Measurements from ENCODE around the gene SPEM1. TPM values are rescaled to one million over a fixed set of nuclear protein-coding genes. Genes with fewer than 3 reads are reported as not detected.

SPEM1 gene
- total RNA-seq = not detected in 2 replicates

GRCh38 chr17:7419819-7420610, at the start of gene SPEM1:
SPEM1 (plus strand) TSS chr17:7420324; CDS start chr17:7420385, 61 bp downstream.
- DNase-seq (ENCODE audit: extremely low read depth, low read depth, low spot score) = no peak

- no peak for DNase-seq (ENCODE audit: extremely low read depth, low read depth, low spot score)
Measured at GRCh38 chr17:7370853-7371252, 49.3 kb upstream of the SPEM1 start.

DNA sequence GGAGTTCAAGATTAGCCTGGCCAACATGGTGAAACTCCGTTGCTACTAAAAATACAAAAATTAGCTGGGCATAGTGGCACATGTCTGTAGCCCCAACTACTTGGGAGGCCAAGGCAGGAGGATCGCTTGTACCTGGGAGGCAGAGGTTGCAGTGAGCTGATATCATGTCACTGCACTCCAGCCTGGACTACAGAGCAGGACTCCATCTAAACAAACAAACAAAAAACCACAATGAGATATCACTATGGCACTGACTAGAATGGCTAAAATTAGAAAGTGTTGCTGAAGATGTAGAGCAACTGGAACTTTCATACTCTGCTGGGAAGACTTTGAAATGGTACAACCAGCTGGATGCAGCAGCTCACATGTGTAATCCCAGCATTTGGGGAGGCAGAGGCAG, 45.8 kb upstream of the SPEM1 start:
- DNase-seq (ENCODE audit: extremely low read depth, low read depth, low spot score) = no peak

DNA sequence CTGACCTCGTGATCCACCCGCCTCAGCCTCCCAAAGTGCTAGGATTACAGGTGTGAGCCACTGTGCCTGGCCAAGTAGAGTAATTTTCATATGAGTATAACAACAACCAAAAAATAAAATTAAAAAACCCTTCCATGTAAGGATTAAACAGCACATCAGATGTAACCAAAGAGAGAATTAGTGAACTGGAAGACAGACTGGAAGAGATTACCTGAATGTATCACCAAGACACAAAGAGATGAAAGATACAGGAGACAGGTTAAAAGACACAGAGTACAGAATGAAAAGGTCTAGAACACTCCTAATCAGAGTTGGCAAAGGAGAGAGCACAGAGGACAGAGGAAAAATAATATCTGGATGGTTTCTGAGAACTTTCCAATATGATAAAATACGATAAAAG, 41.0 kb upstream of the SPEM1 start:
- DNase-seq (ENCODE audit: extremely low read depth, low read depth, low spot score) = no peak

DNA sequence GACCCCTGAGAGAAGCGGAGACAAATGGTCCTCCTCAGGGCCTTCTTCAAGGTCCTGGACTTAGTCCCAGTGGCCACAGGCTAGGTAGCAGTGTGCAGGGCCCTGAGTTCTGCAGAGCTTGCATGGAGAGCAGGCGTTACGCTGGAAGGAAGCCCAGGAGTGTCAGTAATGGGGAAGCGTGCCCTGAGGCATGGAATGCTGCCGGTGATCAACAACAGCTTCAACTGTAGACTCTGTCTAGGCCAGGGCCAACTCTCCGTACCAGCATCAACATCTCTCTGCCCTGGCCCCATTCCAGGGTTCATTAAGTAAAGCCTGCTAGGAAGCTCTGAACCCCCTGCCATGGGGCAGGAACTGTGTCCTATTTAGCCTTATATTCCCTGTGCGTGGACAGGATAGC, 39.8 kb upstream of the SPEM1 start:
- no peak for DNase-seq (ENCODE audit: extremely low read depth, low read depth, low spot score)

DNA sequence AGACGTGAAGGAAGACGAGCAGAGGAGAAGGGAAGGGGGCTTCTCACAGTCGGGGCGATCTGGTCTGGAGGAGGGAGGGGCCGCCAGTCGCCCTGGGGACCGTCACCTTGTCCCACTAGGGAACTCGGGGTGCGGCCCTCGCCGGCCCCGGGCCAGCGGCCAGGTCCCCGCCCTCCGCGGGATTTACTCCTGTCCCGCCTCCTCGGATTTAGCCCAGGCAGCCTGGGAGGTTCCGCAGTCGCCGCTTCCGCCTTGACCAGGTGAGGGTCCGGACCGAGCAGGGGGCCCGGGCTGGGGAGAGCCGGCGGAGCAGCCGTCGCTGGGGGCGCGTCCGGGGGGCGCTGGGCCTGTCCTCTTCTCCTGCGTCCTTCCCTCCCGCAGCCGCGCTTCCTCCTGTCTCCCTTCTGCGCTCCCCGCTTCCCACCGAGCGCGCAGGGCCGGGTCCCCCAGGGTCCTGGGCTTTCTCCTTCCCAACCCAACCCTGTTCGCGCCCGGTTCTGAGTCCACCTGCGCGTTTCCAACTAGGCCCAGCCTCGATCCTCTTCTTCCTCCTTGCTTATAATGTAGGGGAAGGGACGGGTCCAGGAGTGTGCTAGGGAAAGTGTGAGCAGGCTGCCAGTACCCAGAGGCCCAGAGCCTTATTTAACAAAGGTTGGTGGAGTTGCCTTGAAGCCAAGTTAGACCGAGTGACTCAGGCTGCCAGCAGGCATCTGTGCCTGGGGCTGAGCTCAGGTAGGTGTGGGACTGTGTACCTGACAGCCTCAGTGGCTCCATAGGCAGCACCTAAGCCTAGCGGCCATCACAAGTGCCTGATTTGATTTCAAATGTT, 39.1 kb upstream of the SPEM1 start, which contains the start of gene TNK1:
TSS of gene TNK1 (plus strand) at position 235 of the 829 bp plus-strand sequence. CDS start 1,838 bp downstream, outside the sequence.
- no peak for DNase-seq (ENCODE audit: extremely low read depth, low read depth, low spot score)

DNA sequence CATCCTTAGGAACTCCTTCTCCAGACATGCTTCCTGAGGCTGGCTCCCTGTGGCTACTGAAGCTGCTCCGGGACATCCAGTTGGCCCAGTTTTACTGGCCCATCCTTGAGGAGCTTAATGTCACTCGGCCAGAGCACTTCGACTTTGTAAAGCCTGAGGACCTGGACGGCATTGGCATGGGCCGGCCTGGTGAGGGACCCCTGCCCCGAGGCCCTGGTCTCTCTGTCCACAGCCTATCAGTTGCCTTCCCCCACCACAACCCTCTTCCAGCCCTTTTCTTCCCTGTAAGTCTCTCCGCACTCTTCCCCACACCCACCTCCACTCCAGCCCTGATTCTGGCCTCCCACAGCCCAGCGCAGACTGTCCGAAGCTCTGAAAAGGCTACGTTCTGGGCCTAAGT, 37.2 kb upstream of the SPEM1 start:
- no peak for DNase-seq (ENCODE audit: extremely low read depth, low read depth, low spot score)

DNA sequence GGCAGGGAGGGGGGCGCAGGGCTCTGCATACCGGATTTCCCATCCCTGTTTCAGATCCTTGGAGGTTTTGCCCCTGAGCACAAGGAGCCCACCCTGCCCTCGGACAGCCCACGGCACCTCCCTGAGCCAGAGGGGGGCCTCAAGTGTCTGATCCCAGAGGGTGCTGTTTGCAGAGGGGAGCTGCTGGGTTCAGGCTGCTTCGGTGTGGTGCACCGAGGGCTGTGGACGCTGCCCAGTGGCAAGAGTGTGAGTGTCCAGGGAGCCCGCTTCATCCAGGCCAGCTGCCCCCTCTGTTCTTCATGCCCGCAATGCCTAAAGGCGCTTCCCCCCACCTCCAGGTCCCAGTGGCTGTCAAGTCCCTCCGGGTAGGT, 36.8 kb upstream of the SPEM1 start:
- DNase-seq (ENCODE audit: extremely low read depth, low read depth, low spot score) = no peak

DNA sequence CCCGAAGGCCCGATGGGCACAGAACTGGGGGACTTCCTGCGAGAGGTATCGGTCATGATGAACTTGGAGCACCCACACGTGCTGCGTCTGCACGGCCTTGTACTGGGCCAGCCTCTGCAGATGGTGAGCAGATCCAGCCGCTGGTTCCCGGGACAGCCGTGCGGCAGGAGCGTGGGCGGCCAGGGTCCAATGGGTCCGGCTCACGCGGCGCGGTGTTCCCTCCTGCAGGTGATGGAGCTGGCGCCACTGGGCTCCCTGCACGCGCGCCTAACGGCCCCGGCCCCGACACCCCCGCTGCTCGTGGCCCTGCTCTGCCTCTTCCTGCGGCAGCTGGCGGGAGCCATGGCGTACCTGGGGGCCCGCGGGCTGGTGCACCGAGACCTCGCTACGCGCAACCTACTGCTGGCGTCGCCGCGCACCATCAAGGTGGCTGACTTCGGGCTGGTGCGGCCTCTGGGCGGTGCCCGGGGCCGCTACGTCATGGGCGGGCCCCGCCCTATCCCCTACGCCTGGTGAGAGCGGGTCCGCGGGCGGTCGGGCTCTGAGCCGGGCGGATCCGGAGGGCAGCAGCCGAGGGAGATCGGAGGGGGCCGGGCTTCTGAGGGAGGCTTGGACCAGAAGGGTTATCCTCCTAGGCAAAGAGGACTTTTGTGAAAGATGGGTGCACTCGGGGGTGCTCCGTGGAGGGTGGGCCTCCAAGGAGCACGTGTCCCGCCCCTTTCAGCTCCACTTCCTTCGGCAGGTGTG, 36.2 kb upstream of the SPEM1 start:
- no peak for DNase-seq (ENCODE audit: extremely low read depth, low read depth, low spot score)

DNA sequence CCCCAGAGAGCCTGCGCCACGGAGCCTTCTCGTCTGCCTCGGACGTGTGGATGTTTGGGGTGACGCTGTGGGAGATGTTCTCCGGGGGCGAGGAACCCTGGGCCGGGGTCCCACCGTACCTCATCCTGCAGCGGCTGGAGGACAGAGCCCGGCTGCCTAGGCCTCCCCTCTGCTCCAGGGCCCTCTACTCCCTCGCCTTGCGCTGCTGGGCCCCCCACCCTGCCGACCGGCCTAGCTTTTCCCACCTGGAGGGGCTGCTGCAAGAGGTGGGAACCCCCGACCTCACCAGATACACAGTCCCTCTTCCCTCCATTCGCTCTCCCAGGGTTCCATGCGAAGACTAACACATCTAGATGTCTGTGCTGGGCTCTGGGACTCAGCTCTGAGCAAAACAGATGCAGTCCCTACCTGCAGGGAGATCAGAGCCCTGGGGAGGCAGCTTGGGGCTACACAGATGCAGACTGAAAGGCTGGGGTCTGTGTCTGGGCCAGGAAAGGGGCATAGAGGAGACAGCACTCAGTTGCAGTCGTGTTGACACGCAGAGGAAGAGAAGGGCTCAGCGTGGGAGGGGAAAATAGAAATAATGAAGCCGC, 35.5 kb upstream of the SPEM1 start:
- no peak for DNase-seq (ENCODE audit: extremely low read depth, low read depth, low spot score)

DNA sequence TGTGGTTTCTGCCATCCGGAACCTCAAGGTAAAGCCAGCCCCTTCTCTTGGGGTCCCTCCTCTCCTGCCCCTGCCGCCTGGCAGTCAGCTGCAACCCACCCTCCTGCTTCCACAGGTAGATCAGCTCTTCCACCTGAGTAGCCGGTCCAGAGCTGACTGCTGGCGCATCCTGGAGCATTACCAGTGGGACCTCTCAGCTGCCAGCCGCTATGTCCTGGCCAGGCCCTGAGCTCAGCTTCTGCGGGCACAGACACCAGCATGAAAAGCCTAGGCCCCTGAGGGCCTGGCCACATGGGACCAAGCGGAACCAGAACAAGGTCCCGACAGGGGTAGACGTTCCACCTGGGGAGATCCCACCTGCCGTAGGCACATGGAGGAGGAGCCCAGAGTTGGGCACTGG, 31.3 kb upstream of the SPEM1 start:
- no peak for DNase-seq (ENCODE audit: extremely low read depth, low read depth, low spot score)

GRCh38 chr17:7389924-7390910, 29.9 kb upstream of the SPEM1 start:
- DNase-seq (ENCODE audit: extremely low read depth, low read depth, low spot score) = no peak

DNA sequence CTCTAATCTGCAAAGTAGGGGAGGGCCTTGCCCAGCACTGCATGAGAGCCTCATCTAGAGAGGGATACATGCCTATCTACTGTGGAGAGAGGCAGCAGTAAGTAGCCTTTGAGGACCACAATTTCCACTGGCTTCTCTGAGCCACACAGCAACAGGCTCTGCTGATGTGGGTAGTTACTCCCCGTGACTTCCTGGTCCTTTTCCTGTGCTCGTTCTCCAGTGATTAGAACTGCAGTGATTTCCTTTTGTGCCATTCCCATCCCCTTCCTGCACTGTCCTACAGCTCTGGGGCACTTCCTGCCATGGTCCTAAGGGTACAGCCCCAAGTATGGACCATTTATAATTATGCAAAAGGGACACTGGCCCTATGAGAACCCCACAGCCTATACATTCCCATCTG, 28.8 kb upstream of the SPEM1 start:
- no peak for DNase-seq (ENCODE audit: extremely low read depth, low read depth, low spot score)

DNA sequence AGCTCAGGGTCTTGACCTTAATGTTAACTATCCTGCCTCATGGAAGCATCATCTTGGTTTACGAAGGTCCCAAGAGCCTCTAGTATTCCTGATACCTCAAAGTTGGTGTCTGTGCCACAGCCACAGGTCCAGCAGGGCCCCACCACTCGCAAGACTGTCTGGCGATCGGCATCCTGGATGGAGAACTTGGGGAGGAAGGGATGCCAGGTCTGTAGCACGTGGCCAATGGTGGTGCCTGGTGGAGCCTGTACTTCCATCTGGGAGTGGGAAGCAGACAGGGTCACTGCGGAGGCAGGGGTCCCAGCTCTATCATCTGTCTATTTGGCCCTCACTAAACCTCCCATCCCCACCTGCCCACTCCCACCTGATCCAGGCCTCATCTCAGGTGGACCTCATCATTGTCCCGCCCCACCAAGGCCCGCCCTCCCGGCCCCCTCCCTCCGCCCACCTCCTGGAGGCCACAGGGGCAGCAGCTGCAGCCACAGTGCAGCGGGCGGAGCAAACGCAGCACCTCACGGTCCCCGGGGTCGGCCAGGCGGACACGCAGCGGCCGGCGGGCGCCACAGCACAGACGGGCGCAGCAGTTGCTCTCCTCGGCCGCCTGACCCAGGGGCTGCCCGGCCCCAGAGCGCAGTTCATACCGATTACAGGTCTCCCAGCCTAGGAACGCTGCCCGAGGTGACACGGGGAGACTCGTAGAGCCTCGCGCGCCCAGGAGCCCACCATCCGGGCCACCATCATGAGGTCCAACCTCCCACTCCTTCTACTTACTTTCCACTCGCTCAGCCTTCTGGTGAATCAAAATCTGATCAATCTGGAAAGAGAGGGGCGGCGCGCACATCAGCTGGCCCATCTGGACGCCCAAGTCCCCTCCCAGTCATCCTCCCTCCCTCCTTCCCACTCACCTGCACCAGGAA, 27.2 kb upstream of the SPEM1 start:
- no peak for DNase-seq (ENCODE audit: extremely low read depth, low read depth, low spot score)

GRCh38 chr17:7393613-7394451, 26.3 kb upstream of the SPEM1 start:
- no peak for DNase-seq (ENCODE audit: extremely low read depth, low read depth, low spot score)

- no peak for DNase-seq (ENCODE audit: extremely low read depth, low read depth, low spot score)
Measured at GRCh38 chr17:7394452-7395191, 25.5 kb upstream of the SPEM1 start, which contains the start of gene PLSCR3. PLSCR3 (minus strand) TSS chr17:7394525; CDS start chr17:7394110, 415 bp downstream.

DNA sequence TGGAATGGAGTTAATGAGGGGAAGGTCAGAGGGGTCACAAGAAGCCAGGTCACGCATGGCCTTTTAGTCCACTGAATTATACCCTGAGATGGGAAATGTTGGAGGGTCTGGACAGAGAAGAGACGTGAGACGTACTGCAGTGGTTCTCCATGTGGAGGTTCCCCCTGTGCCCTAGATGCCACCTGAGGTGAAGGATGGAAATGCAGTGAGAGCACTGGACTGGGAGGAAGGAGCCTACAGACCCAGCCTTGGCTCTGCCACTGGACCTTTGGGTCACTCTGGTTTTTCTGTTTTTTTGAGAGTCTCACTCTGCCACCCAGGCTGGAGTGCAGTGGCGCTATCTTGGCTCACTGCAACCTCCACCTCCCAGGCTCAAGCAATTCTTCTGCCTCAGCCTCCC, 24.0 kb upstream of the SPEM1 start:
- no peak for DNase-seq (ENCODE audit: extremely low read depth, low read depth, low spot score)
